GM18499 (cell line): ENCODE measurements around the gene MBTD1.
"Not testable (repeated sequence)": the region's sequence is repeated elsewhere in the genome, so short reads cannot be mapped to it uniquely, and the experiment has no call there.

Experiments
- ATAC-seq: cut with Tn5 transposase; IDR thresholded peaks from one replicate; pipeline ENCODE4 v1.9.1; 2021; ENCODE audit warnings: moderate number of reproducible peaks; ENCODE audit not compliant: insufficient read depth, unreplicated experiment

Gene MBTD1

DNA sequence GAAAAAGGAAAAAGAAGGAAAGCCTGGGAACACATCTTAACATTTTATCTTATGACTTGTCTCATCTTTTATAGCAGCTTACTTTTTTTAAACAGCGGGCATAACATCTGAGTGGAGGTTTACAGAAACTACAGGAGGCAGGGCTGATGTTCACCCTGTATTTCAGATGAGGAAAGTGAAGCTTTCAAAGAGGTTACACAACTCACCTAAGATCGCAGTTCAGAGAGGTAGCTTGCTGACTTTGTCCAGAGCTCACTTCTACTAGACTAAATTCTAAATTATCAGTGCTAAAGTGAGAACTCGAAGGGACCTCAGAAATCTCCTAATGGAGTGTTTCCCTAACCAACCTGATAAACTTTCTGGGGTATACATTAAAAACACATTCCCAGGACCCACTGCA, 3.7 kb downstream of the MBTD1 start:
- ATAC-seq = no peak

DNA sequence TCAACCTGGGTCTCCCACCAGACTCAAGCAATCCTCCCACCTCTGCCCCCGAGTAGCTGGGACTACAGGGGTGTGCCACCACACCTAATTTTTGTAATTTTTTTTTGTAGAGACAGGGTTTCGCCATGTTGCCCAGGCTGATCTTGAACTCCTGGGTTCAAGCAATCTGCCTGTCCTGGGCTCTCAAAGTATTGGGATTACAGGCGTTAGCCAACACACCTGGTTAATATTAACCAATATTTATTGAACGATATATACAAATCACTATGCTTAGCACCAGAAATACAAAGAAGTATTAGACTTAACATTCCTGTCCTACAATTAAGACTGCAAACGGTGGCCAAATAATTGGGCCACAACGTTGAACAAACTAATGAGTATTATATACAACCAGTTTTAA, 4.2 kb downstream of the MBTD1 start:
- ATAC-seq = no peak

DNA sequence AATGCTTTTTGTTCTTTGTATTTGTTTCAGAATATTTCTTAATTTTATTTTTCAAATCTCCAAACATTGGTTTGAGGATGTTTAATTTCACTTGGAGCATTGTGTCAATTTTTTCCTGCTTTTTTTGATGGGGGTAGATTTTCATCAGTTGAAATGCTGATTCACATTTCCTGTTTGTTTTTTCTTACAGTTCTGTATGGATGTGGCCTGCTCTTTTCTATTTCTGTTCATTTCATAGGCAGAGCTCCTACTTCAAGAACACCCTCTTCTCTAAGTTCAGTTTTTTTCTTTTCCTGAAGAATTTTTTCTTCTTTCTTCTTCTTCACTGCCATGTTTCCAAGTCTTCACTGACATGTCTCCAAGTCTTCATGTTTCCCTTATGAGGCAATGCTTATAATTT, 8.8 kb downstream of the MBTD1 start:
- no peak for ATAC-seq

DNA sequence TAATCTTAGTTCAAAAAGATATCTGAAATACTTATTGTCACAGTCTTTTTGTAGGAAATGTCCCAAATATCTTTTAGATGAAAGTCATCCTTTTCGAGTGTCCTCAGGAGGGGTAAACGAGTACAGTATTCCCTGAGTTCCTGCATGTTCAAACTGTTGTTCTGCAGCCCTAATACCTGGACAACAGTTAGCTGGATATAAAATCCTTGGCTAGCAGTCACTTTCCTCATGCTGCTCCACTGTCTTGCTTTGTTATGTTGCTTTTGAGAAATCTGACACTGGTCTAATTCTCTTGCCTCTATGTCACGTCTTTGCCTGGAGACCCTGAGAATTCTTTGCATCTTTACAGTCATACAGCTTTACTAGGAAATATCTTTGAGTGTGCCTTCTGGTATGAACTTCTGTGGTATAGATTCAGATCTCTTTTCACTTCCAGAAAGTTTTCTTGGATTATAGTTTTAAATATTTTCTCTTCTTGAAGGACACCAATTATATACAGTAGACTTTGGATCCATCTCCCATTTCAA, 9.5 kb downstream of the MBTD1 start:
- no peak for ATAC-seq

DNA sequence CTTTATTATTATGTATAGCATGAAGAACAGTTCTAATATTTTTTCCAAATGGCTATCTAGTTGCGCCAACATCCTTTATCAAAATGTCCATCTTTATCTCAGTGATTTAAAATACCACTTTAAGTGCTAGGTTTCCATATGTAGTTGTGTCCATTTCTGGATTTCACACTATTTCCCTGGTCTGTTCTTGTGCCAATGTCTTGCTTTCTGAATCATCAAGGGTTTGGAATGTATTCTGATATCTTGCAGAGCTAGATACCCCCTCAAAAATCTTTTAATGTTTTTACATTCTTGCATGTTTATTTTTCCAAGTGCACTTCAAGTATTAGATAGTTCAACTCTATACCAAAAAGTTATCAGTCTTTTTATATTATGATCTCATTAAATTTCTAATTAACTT, 14.3 kb downstream of the MBTD1 start:
- ATAC-seq = no peak

DNA sequence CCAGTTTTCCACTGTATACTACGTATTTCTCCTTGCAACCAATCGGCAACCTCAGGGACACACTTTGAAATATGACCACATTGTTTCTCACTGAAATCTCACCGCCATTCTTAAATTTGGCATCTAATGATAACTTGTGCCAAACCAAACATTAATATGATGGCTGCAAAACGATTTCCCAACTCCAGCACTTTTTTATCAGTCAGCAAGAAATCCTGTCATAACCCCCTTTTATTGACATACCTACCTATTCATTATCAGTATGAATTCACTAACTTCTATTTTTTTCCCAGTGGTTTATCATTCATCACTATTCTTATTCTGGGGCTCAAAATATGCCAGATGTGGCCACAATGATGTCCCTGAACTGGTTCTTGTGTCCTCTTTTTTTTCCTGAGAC, 15.8 kb downstream of the MBTD1 start:
- ATAC-seq = no peak

DNA sequence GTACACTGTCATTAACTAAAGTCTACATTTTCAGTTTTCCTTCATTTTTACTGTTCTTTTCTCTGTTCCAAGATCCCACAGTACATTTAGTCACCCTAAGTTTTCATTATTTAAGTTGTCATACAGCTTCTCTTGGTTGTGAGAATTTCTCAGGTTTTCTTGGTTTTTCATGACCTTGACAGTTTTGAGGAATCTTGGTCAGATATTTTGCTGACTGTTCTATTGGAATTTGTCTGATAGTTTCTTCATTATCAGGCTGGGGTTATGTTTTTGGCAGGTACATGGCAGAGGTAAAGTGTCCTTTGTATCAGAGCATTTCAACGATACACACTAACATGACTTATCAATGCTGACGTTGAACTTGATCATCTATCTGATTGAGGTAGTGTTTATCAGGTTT, 19.6 kb downstream of the MBTD1 start:
- no peak for ATAC-seq

DNA sequence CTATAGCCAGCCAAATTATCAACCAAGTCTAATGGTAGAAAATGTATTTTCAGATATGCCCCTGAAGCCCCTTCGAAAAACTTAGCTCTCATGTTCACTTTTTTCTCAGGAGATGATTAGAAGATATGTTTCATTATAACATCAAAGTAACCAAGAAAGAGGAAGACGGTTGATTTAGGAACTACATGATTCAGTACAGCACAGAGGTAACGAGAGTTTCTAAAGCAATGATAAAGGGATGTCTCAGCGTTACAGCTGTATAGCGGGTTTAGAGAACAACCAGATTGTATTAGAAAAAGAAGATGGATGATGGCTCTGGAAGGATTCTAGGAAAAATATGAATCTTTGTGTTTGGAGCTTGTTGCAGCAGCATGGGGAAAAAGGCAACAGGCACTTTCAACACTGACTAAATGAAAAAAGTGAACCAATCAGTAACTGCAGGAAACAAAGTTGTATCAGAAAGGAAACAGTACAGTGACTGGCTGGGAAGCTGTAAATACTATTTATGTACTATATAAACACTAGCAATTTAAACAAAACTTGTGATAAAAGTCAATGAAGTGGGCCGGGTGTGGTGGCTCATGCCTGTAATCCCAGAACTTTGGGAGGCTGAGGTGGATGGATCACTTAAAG, 21.5 kb downstream of the MBTD1 start:
- no peak for ATAC-seq

DNA sequence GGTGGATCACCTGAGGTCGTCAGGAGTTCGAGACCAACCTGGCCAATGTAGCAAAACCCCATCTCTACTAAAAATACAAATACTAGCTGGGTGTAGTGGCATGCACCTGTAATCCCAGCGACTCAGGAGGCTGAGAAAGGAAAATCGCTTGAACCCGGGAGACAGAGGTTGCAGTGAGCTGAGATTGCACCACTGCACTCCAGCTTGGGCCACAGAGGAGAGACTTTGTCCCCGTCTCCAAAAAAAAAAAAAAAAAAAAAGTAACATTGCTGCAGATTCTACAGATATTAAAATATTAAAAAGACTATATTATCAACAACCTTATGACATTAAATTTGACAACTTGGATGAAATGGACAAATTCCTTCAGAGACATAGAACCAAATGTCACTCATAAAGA, 25.7 kb downstream of the MBTD1 start:
- no peak for ATAC-seq

DNA sequence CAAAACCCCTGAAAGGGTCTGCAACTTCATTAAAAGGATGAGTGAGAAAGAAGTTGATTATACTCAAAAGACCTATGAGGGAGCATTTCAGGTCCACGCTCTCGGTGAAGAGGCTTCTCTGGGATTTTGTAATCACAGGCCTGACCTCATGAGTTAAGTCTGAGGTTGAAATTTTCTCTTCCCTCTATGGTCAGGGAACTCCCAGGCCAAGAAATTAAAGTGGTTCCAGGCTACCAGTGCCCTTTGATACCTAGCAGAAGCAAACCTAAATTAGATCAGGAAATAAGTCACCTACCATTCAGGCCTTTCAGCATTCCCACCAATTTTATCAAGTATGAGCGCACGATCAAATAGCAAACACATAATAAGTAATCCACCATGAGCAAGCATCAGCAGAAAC, 27.9 kb downstream of the MBTD1 start:
- ATAC-seq = no peak

DNA sequence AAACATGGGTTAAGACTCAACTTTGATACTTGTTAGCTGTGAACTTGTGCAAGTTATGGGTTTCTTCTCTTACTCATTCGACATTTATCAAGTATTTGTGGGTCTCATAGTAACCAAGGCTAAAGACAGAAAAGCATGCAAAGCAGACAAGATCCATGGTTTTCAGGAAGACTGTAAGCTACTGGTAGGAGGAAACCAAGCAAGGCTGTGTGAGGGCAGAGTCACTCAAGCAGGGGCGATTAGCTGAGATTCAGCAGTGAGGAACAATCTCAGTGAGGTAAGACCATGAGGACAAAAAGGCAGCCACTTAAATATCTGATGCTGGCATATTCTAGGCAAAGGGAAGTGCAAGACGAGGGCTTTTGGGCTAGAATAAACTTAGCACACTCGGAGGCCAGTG, 29.5 kb downstream of the MBTD1 start:
- ATAC-seq = no peak

DNA sequence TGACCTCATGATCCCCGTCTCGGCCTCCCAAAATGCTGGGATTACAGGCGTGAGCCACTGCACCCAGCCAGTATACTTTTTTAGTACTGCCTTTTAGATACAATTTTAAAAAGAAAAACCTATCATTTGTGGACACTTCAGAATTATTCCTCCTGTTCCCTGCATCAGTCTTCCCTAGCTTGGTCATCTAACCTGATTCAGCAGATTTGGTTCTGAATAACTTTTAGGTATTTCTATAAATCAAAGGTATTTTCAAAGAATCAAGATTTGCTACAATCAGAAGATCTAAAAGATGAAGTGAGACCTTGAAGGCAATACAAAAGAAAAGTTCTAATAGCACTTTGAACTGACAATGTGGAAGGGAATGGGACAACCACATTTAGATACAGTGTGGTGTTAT, 30.0 kb downstream of the MBTD1 start:
- no peak for ATAC-seq

DNA sequence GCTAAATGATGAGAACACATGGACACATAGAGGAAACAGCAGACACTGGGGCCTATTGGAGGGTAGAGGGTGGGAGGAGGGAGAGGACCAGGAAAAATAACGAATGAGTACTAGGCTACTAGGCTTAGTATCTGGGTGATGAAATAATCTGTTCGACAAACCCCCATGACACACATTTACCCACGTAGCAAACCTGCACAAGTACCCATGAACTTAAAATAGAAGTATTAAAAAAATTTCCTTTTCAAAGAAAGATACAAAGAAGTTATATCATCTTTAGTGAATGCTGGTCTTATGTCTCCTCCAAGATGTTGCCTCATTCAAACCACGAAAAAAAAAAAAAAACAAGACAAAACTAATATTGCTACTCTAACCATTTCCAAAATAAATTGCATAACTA, 31.7 kb downstream of the MBTD1 start:
- no peak for ATAC-seq

DNA sequence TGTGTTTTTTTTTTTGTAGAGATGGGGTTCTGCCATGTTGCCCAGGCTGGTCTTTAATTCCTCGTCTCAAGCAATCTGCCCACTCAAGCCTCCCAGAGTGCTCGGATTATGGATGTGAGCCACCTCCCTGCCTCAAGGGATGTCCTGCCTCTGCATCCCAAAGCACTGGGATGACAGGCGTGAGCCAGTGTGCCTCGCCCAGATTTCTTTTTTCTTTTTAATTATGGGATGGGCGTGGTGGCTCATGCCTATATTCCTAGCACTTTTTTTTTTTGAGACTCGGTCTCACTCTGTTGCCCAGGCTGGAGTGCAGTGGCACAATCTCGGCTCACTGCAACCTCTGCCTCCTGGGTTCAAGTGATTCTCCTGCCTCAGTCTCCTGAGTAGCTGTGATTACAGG, 34.3 kb downstream of the MBTD1 start:
- not testable (repeated sequence) for ATAC-seq

DNA sequence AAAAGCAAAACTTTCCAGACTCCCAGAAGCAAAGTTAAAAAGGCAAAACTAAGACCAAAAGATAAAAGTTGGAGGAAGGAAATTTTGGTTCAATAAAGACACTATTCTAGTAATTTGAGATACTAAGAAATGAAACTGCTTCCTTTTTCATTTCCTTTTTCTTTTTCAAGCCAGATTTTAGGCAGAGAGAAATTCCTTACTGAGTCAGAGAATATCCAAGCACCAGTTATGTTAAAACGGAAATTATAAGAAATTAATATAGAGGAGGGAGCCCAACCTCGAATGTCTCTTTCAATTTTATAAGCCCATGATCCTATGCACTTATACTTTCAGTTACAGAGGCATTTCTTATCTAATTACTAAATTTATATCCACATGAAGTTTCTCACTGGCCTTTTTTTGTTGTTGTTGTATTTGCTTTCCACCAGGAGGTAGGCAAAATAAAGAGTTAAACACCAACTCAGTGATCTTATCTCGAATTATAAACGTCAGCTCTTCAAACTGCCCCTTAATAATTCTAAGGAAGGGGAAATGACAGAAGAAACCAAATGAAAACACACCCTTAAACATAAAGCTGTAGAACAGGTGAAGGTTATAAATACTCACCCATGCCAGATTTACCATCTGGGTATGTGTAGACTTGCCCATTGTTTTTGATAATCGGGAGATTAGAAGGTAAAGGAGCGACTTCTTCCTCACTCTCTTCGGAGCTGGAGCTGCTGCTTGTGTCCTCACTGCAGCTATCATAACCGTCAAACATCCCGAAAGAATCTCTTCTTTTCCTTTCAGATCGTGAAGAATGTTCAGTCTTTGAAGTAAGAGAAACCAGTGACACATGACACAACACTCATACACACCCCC, 35.2 kb downstream of the MBTD1 start:
- ATAC-seq = no peak

DNA sequence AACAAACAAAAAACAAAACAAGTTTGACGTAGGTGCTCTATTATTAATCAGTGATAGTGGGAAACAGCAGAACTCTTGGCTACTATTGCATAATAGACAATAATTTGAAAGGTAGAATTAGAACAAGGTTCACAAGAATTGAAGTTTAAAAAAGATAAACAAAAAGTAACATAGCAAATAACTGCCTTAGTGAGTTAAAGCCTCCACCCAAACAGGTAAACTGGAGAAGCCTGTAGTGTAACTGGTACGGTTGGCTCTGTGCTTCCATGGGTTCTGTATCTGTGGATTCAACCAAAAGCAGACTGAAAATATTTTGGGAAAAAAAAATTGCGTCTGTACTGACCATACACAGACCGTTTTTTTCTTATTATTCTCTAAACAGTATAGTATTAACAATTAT, 38.5 kb downstream of the MBTD1 start:
- no peak for ATAC-seq

DNA sequence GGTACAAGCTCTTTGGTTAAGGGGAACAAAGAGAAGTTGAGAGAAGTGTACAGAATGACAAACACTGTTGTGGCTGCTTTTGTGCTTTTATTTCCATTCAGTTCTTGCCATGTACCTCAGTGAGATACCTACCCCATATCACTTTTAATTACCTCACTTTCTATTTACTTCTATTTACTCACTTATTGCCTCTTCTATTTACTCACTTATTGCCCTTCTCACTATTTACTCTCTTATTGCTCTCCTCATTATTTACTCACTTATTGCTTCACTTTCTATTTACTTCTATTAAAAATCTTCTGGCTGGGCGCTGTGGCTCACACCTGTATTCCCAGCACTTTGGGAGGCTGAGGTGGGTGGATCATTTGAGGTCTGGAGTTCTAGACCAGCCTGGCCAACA, 41.9 kb downstream of the MBTD1 start:
- ATAC-seq = no peak

DNA sequence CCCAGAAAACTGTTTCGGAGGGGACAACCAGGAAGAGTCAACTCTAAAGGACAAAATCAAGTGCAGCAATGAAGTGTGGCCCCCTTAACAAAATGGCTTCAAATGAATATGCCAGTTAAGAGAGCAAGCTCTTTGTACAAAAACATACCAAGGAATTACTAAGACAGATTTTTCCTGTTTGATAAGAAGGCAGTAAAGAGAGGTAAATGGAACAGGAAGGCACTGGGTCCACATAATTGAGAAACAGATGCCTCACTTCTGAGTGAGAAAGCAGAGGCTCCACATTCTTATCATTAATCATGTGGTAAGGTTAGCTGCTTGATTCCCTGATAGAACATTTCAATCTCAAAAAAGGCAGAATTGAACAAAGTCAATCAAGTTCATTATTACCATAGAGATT, 44.9 kb downstream of the MBTD1 start:
- no peak for ATAC-seq

DNA sequence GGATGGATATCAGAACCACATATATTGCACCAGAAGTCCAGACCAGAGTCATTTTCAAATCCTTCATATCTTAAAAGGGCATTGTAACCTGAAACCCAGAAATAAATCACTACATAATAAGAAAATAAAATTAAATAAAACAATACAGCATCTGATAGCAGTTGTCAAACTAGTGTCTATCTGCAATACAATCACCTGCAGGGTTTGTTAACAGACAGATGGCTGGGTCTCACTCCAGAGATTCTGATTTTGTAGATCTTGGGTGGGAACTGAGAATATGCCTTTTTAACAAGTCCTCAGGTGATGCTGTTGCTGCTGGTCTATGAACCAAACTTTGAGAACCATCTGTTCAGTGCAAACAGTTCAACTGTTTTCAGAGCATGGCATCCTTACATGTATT, 56.0 kb downstream of the MBTD1 start:
- no peak for ATAC-seq

DNA sequence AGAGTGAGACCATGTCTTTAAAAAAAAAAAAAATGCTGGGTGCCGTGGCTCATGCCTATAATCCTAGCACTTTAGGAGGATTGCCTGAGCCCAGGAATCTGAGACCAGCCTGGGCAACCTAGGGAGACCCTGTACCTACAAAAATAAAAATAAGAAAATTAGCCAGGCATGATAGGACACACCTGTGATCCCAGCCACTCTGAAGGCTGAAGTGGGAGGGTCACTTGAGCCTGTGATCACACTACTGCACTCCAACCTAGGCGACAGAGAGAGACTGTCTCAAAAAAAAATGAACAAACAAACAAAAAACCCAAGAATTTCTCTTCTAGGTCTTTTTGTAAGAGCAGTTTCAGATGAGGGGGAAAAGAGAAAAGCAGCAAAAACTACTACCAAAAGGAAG, 59.0 kb downstream of the MBTD1 start:
- ATAC-seq = no peak

DNA sequence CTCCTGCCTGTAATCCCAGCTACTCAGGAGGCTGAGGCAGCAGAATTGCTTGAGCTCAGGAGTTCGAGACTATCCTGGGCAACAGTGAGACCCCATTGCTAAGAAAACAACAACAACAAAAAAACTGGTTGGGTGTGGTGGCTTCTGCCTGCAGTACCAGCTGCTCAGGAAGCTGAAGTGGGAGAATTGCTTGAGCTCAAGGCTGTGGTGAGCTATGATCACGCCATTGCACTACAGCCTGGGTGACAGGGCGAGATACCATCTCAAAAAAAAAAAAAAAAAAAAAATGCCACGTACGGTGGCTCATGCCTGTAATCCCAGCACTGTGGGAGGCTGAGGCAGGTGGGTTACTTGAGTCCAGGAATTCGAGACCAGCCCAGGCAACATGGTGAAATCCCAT, 59.6 kb downstream of the MBTD1 start:
- no peak for ATAC-seq

DNA sequence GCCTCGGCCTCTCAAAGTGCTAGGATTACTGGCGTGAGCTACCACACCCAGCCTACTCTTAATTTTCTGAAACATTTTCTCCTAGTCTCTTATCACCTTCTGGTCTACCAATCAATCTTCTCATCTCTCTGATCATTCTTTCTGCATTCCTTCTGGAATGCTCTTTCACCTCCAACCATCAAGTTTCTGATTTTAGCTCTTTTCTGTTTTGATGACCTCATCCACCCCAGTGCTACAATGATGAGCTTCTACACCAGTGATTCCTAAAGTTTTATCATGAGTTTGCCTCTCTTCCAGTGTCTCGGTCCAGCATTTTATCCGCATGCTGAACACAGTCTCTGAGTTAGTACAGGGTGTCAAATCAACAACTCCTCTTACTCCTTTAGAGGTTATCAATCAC, 62.1 kb downstream of the MBTD1 start:
- no peak for ATAC-seq
